K562 (cell line): ENCODE data around the gene IGSF3. TPM values are rescaled to one million over a fixed set of nuclear protein-coding genes. Genes with fewer than 3 reads are reported as not detected.

Experiments
- ESRRA ChIP-seq: fragments of 450-650 bp; IDR thresholded peaks from 2 replicates; pipeline ENCODE4 v1.6.1; 2014; ENCODE audit warnings: low read depth, mild to moderate bottlenecking, moderate library complexity, borderline replicate concordance
- HDAC8 ChIP-seq: fragments of 450-650 bp; IDR thresholded peaks from 2 replicates; pipeline ENCODE4 v1.6.1; 2016; ENCODE audit warnings: mild to moderate bottlenecking, missing genetic modification characterization, moderate library complexity, missing compliant biosample characterization
- JUND ChIP-seq, 2 experiments: IDR thresholded peaks; 2 replicates in 1 of 2; 3 replicates in 1 of 2; pipeline ENCODE4 v1.6.1; 2011; ENCODE audit warnings: borderline replicate concordance in 2 of 2, low read depth in 2 of 2, low read length in 2 of 2, improper control_type of control experiment in 1 of 2, missing biosample characterization in 1 of 2, missing genetic modification characterization in 1 of 2, missing genetic modification reagents in 1 of 2
- NFE2L1 ChIP-seq: fragments of 450-650 bp; IDR thresholded peaks from 2 replicates; pipeline ENCODE4 v1.6.1; 2016; ENCODE audit warnings: missing genetic modification characterization, low read depth, mild to moderate bottlenecking, missing compliant biosample characterization, moderate library complexity, borderline replicate concordance
- NR2C1 ChIP-seq, 2 experiments: fragments of 450-650 bp; IDR thresholded peaks; 2 replicates each; pipeline ENCODE4 v1.6.1; 2017; ENCODE audit warnings: mild to moderate bottlenecking in 2 of 2, antibody characterized with exemption in 1 of 2, inconsistent platforms in 1 of 2, missing compliant biosample characterization in 1 of 2, missing genetic modification characterization in 1 of 2
- POLR3A ChIP-seq: IDR thresholded peaks from 2 replicates; pipeline ENCODE4 v1.6.1; 2011; ENCODE audit warnings: borderline replicate concordance, mild to moderate bottlenecking, moderate library complexity; ENCODE audit not compliant: insufficient read length, insufficient read depth; ENCODE audit errors: extremely low read depth
- RBFOX2 ChIP-seq: fragments of 200-400 bp; formaldehyde crosslinking; IDR thresholded peaks from 2 replicates; pipeline ENCODE4 v1.6.1; 2017; ENCODE audit warnings: low read depth, mild to moderate bottlenecking, low read length, moderate library complexity
- RBM22 ChIP-seq: fragments of 200-400 bp; formaldehyde crosslinking; IDR thresholded peaks from 2 replicates; pipeline ENCODE4 v1.6.1; 2018; ENCODE audit warnings: low read length, low read depth; ENCODE audit not compliant: poor library complexity, severe bottlenecking
- SAFB ChIP-seq: fragments of 200-400 bp; formaldehyde crosslinking; IDR thresholded peaks from 2 replicates; pipeline ENCODE4 v1.6.1; 2017; ENCODE audit warnings: low read depth, low read length, borderline replicate concordance
- SRF ChIP-seq, 2 experiments: fragments of 250-450, 450-650 bp in 1 of 2; sonication (Bioruptor Pico) in 1 of 2; sonication (generic) in 1 of 2; formaldehyde crosslinking; IDR thresholded peaks; 2 replicates each; pipeline versions ENCODE4 v1.5.0 to v1.5.1; 2020 to 2022; ENCODE audit warnings: mild to moderate bottlenecking in 1 of 2, missing genetic modification reagents in 1 of 2
- TAF15 ChIP-seq: fragments of 200-400 bp; formaldehyde crosslinking; IDR thresholded peaks from 2 replicates; pipeline ENCODE4 v1.6.1; 2017; ENCODE audit warnings: mild to moderate bottlenecking, low read depth, low read length, moderate library complexity
- TAL1 ChIP-seq: fragments of 450-650 bp; IDR thresholded peaks from 2 replicates; pipeline ENCODE4 v1.6.1; 2016; ENCODE audit warnings: mild to moderate bottlenecking
- ZNF253 ChIP-seq: fragments of 250-450 bp; sonication (Bioruptor Pico); conservative IDR thresholded peaks from 2 replicates; pipeline ENCODE4 v1.6.1; 2021; ENCODE audit warnings: mild to moderate bottlenecking
- ZNF444 ChIP-seq: fragments of 250-450 bp; sonication (Bioruptor Pico); IDR thresholded peaks from 2 replicates; pipeline ENCODE4 v1.4.0; 2020; ENCODE audit warnings: mild to moderate bottlenecking, moderate library complexity
- ZNF668 ChIP-seq: fragments of 250-450 bp; sonication (Bioruptor Pico); IDR thresholded peaks from 2 replicates; pipeline ENCODE4 v1.8.0; 2022; ENCODE audit warnings: mild to moderate bottlenecking, inconsistent platforms
- polyA plus RNA-seq, 8 experiments: library from polyadenylated mRNA; depleted of rRNA in 4 of 8; stranded (reverse) in 5 of 8; unstranded in 3 of 8; fragments of >200 nt; fragmentation: Nextera tagmentation in 2 of 8; fragmentation: Illumina TruSeq in 1 of 8; extraction: Ambion mirVana in 2 of 8; extraction: Trizol in 1 of 8; gene quantifications; 2 replicates each; pipeline versions ENCODE4 v1.2.1 to v1.2.3, GENCODE V29; 2011 to 2014; ENCODE audit warnings: inconsistent platforms in 1 of 8, missing spikeins in 1 of 8
- total RNA-seq, 7 experiments: library from RNA; depleted of rRNA in 6 of 7; stranded (reverse); fragments of >200 nt in 6 of 7; fragmentation: Illumina TruSeq in 2 of 7; extraction: Trizol in 2 of 7; gene quantifications; 2 replicates each; pipeline versions ENCODE4 v1.2.1 to v1.2.3, GENCODE V29; 2011 to 2021; ENCODE audit warnings: low replicate concordance in 1 of 7
- TF ChIP-seq, protein P1 (sequence below): fragments of 450-650 bp; IDR thresholded peaks from one replicate; pipeline ENCODE4 v1.6.1; 2018; ENCODE audit warnings: mild to moderate bottlenecking, moderate library complexity; ENCODE audit not compliant: partially characterized antibody
- TF ChIP-seq, protein P2 (sequence below): fragments of 450-650 bp; IDR thresholded peaks from 2 replicates; pipeline ENCODE4 v1.6.1; 2016; ENCODE audit warnings: mild to moderate bottlenecking
- TF ChIP-seq, protein P3 (sequence below): sonication (generic); formaldehyde crosslinking; IDR thresholded peaks from 2 replicates; pipeline ENCODE4 v1.8.0; 2022; ENCODE audit warnings: mild to moderate bottlenecking, missing genetic modification reagents
- TF ChIP-seq, protein P4 (sequence below): fragments of 200-400 bp; formaldehyde crosslinking; IDR thresholded peaks from 2 replicates; pipeline ENCODE4 v1.6.1; 2017; ENCODE audit warnings: mild to moderate bottlenecking, low read depth, low read length, moderate library complexity

Gene IGSF3
- total and polyA plus RNA-seq, 9 of the 15 experiments (the other 6 are each of a cell fraction or from before 2014, with no cell fraction given): 1.1 to 15.0 (median 8.3) TPM

DNA sequence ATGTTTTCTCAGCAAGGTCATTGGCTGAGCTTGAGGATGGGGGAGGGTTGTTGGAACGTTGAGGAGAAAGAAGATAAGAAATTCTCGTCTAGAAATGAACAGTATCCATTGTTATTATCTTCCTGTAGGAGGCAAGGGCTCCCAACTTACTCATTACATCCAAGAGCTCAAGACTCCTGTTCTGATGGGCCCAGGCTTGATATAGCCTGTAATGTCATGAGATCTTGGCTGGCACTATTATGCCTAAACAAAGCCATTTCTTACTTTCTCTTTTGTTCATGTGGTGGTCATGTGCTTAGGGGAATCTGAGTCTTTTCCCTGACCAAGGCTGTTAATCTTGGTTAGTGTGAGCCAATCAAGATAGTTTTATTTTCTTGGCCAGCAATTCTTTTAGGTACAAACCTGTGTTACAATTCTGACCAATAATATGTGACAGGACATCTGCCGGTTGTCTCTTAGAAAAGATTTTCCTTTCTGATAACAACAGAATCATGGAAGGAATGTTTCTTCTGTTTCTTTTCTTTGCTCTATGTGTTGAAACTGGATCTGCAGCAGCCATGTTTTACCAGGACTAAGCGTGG lies 15.2 kb upstream of the IGSF3 start (continued):
- TF ChIP-seq JUND (IDR thresholded peaks at IDR 0.05; ENCODE audit: borderline replicate concordance, low read depth, low read length): no peak
- no peak for TF ChIP-seq JUND (tag; IDR thresholded peaks at IDR 0.05; ENCODE audit: borderline replicate concordance, low read depth, low read length)
- no peak for TF ChIP-seq SAFB
- no peak for TF ChIP-seq RBM22
- TF ChIP-seq, protein P1, sequence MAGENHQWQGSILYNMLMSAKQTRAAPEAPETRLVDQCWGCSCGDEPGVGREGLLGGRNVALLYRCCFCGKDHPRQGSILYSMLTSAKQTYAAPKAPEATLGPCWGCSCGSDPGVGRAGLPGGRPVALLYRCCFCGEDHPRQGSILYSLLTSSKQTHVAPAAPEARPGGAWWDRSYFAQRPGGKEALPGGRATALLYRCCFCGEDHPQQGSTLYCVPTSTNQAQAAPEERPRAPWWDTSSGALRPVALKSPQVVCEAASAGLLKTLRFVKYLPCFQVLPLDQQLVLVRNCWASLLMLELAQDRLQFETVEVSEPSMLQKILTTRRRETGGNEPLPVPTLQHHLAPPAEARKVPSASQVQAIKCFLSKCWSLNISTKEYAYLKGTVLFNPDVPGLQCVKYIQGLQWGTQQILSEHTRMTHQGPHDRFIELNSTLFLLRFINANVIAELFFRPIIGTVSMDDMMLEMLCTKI: no peak
- TF ChIP-seq, protein P2, sequence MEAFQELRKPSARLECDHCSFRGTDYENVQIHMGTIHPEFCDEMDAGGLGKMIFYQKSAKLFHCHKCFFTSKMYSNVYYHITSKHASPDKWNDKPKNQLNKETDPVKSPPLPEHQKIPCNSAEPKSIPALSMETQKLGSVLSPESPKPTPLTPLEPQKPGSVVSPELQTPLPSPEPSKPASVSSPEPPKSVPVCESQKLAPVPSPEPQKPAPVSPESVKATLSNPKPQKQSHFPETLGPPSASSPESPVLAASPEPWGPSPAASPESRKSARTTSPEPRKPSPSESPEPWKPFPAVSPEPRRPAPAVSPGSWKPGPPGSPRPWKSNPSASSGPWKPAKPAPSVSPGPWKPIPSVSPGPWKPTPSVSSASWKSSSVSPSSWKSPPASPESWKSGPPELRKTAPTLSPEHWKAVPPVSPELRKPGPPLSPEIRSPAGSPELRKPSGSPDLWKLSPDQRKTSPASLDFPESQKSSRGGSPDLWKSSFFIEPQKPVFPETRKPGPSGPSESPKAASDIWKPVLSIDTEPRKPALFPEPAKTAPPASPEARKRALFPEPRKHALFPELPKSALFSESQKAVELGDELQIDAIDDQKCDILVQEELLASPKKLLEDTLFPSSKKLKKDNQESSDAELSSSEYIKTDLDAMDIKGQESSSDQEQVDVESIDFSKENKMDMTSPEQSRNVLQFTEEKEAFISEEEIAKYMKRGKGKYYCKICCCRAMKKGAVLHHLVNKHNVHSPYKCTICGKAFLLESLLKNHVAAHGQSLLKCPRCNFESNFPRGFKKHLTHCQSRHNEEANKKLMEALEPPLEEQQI: no peak
- TF ChIP-seq ZNF253: no peak
- TF ChIP-seq NFE2L1: no peak
- no peak for TF ChIP-seq HDAC8 (tag)
- TF ChIP-seq SRF (CRISPR knock-in tag; IDR thresholded peaks at IDR 0.05): no peak
- no peak for TF ChIP-seq RBFOX2
- TF ChIP-seq TAL1: no peak
- TF ChIP-seq, protein P3, sequence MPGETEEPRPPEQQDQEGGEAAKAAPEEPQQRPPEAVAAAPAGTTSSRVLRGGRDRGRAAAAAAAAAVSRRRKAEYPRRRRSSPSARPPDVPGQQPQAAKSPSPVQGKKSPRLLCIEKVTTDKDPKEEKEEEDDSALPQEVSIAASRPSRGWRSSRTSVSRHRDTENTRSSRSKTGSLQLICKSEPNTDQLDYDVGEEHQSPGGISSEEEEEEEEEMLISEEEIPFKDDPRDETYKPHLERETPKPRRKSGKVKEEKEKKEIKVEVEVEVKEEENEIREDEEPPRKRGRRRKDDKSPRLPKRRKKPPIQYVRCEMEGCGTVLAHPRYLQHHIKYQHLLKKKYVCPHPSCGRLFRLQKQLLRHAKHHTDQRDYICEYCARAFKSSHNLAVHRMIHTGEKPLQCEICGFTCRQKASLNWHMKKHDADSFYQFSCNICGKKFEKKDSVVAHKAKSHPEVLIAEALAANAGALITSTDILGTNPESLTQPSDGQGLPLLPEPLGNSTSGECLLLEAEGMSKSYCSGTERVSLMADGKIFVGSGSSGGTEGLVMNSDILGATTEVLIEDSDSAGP: no peak
- TF ChIP-seq ESRRA: no peak
- no peak for TF ChIP-seq TAF15
- 0 out of 2 replicates have a peak, but pooled peaks have one; percentile 11 for TF ChIP-seq ZNF668 (CRISPR knock-in tag)
- no peak for TF ChIP-seq ZNF444 (CRISPR knock-in tag)
- TF ChIP-seq, protein P4, sequence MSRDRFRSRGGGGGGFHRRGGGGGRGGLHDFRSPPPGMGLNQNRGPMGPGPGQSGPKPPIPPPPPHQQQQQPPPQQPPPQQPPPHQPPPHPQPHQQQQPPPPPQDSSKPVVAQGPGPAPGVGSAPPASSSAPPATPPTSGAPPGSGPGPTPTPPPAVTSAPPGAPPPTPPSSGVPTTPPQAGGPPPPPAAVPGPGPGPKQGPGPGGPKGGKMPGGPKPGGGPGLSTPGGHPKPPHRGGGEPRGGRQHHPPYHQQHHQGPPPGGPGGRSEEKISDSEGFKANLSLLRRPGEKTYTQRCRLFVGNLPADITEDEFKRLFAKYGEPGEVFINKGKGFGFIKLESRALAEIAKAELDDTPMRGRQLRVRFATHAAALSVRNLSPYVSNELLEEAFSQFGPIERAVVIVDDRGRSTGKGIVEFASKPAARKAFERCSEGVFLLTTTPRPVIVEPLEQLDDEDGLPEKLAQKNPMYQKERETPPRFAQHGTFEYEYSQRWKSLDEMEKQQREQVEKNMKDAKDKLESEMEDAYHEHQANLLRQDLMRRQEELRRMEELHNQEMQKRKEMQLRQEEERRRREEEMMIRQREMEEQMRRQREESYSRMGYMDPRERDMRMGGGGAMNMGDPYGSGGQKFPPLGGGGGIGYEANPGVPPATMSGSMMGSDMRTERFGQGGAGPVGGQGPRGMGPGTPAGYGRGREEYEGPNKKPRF: no peak
- no peak for TF ChIP-seq POLR3A
- TF ChIP-seq NR2C1 (IDR thresholded peaks at IDR 0.05): no peak
- no peak for TF ChIP-seq NR2C1 (tag; IDR thresholded peaks at IDR 0.05)
